ENCODE results near the gene XXYLT1.

DNA sequence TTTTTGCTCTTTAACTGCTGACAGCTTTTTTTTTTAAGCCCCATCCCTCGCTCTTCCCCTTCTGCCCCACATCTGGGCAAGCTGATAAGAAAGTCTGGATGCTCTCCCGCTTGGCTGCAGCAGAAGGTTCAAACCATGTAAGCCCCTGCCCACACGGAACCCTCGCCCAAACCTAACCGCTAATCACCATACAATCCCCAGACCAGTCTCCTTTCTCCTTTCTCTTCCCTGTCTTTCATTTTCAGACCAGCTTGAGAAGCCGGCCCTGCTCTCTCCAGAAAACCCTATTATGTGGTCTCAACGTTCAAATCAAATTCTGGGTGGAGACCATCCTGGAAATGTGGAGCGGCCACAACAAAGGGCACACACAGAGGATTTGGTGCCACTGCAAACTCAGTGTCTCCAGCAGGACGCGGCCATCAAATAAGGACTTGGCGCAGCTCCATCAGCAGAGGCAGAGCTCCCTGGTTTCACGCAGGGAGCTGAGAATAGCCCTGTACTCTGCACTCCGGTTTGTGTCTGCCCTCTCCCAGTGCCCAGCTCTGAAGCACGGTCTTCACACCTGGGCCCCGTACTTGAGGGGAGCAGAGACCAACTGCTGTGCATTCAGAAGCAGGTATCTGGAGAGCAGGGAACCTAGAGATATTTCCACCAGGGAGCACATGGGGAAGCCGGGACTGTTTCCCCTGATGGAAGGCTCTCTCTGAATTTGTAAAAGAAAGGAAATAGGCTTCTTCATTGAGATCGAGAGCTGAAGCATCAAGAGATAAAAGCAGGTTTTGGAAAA is 92.6 kb downstream of the XXYLT1 start:
- TF ChIP-seq CTCF (IDR thresholded peaks at IDR 0.05) (no peak), BCL3 (IDR thresholded peaks at IDR 0.05) (no peak), ZC3H11A (IDR thresholded peaks at IDR 0.05) (no peak), POLR2A (IDR thresholded peaks at IDR 0.05; ENCODE audit: low read length) (no peak), KDM5A (IDR thresholded peaks at IDR 0.05) (no peak), CBX2 (IDR thresholded peaks at IDR 0.05; ENCODE audit: borderline replicate concordance, low read depth) (no peak), POLR2AphosphoS2 (conservative IDR thresholded peaks at IDR 0.05; ENCODE audit: low read length) (no peak), JUNB (IDR thresholded peaks at IDR 0.05) (no peak), RCOR1 (IDR thresholded peaks at IDR 0.05; ENCODE audit: low read depth, low read length) (no peak)
- TF ChIP-seq, protein P1, sequence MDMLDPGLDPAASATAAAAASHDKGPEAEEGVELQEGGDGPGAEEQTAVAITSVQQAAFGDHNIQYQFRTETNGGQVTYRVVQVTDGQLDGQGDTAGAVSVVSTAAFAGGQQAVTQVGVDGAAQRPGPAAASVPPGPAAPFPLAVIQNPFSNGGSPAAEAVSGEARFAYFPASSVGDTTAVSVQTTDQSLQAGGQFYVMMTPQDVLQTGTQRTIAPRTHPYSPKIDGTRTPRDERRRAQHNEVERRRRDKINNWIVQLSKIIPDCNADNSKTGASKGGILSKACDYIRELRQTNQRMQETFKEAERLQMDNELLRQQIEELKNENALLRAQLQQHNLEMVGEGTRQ (IDR thresholded peaks at IDR 0.05), result no peak

Data from A549 (cell line).